Measurements from ENCODE around the gene BAHCC1. TPM values are rescaled to one million over a fixed set of nuclear protein-coding genes. Genes with fewer than 3 reads are reported as not detected.

Gene BAHCC1
- total and polyA plus RNA-seq, 10 of the 15 experiments (the other 5 are each of a cell fraction or from before 2014, with no cell fraction given) = 0.03 to 0.14 (median 0.11) TPM; not detected in 6

DNA sequence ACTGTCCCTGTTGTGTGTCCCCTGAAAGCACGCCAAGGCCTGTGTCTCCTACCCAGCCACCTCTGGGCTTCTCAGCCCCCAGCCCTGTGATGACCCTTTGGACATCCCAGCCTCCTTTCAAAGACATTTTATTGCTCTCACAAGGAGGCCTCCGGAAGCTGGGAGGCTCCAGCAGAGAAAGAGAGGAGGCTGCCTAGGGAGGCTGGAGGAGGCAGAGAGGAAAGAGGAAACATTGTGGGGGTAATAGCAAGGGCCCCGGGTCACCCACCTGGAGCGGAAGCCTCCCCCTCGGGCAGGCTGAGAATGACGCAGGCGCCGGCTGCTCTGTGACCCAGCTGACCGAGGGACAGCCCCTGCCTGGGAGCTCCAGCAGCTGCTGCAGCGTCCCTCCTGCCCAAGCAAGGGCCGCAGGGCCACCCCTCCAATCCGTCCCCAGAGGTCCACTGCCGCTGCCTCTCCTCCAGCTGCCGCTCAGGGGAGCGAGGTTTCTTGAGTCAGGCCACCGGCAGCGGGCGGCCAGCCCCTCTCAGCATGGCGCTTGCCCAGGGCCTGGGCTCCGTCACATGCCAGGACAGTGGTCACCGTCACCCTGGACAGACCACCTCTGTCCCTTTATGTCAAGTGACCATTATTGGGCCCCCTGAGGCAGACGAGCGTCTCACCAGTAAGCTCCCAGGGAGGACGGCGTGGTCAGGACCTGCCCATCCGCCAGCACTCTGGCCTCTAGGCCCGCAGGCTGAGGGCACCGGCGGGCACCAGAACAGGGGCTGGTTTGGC lies 88.0 kb downstream of the BAHCC1 start:
- in situ Hi-C loops (cut with MboI) = loop anchor here (25.0 kb wide), 1 partner anchor 346 kb away; no protein-coding TSS in a partner anchor
- SMC1A ChIA-PET (ENCODE audit: uncharacterized antibody, unreplicated experiment) = interaction anchor here (1.1 to 2.9 kb wide), 3 partner anchors 26 to 192 kb away, joined by 3 to 14 read pairs (median 9); no protein-coding TSS in a partner anchor
- Histone ChIP-seq H2AFZ (ENCODE audit: control insufficient read depth, low read depth, low read length) (no peak overlapping the region), H3K4me2 (ENCODE audit: control insufficient read depth, insufficient read depth) (peak overlapping the region; percentile 93), H3K27ac (ENCODE audit: control insufficient read depth, insufficient read depth) (no peak overlapping the region), H3K4me1 (ENCODE audit: control insufficient read depth, insufficient read depth, low read length) (peaks cover 12% of the 10 kb centered on the region), H3K79me2 (ENCODE audit: control insufficient read depth, insufficient read depth, low read length) (no peaks in the 10 kb centered on the region), H3K27me3 (replicated peaks in 1 of 2; ENCODE audit: control insufficient read depth in 2 of 2, insufficient read depth in 2 of 2, low read length in 1 of 2) (peaks cover 7 to 8% of the 10 kb centered on the region in 2 experiments; a peak in 3 of 4 replicates), H3K9ac (ENCODE audit: control insufficient read depth, insufficient read depth, low read length) (no peak overlapping the region), H4K20me1 (ENCODE audit: control insufficient read depth, insufficient read depth) (no peaks in the 10 kb centered on the region), H3K4me3 (no peak overlapping the region), H3K9me3 (replicated peaks; ENCODE audit: control insufficient read depth, insufficient read depth, low read length) (no peaks in the 10 kb centered on the region), H3K36me3 (ENCODE audit: control insufficient read depth in 2 of 2, insufficient read depth in 2 of 2, low read length in 1 of 2) (no peaks in the 10 kb centered on the region)
- ATAC-seq (peak; percentile 69), FAIRE-seq (no peak), DNase-seq (ENCODE audit: low read depth, low spot score) (no peak)
- CTCF ChIA-PET = interaction anchor here (1.0 to 3.9 kb wide), 6 partner anchors 18 to 232 kb away, joined by 3 to 44 read pairs (median 17); no protein-coding TSS in a partner anchor
- RAD21 ChIA-PET (ENCODE audit: unreplicated experiment) = interaction anchor here (1.1 to 4.2 kb wide), 3 partner anchors 26 to 229 kb away, joined by 3 to 27 read pairs (median 3); no protein-coding TSS in a partner anchor
- intact Hi-C loops (cut with micrococcal nuclease; ENCODE audit: unreplicated experiment) = loop anchor here (5.0 kb wide), 2 partner anchors 341 to 381 kb away; no protein-coding TSS in a partner anchor
- POLR2A ChIA-PET = no interaction called here
- BruUV-seq (replicated peaks) = no TSS peak
- WGBS (ENCODE audit: insufficient coverage, insufficient replicate concordance, low lambda C conversion rate, missing lambda C conversion rate) = 25% methylated on average over 29 of the region's 29 CpGs
- TF ChIP-seq TCF3 (IDR thresholded peaks at IDR 0.05; ENCODE audit: borderline replicate concordance, insufficient read depth, low read depth, low read length) (peak; percentile 93), RUNX3 (IDR thresholded peaks at IDR 0.05; ENCODE audit: low read length) (no peak), TCF12 (IDR thresholded peaks at IDR 0.05; ENCODE audit: low read depth, low read length) (peak; percentile 97), SUZ12 (IDR thresholded peaks at IDR 0.05; ENCODE audit: unreplicated experiment) (no peak), ZNF622 (IDR thresholded peaks at IDR 0.05) (no peak), ATF7 (IDR thresholded peaks at IDR 0.05; ENCODE audit: low read depth) (0 out of 2 replicates have a peak, but pooled peaks have one; percentile 12), ZNF217 (IDR thresholded peaks at IDR 0.05) (no peak), EED (IDR thresholded peaks at IDR 0.05; ENCODE audit: low read depth) (no peak), HDAC6 (IDR thresholded peaks at IDR 0.05; ENCODE audit: unreplicated experiment) (no peak), CBFB (IDR thresholded peaks at IDR 0.05; ENCODE audit: low read depth) (no peak), CBX5 (IDR thresholded peaks at IDR 0.05; ENCODE audit: low read depth) (no peak), FOS (IDR thresholded peaks at IDR 0.05; ENCODE audit: borderline replicate concordance, extremely low read depth, insufficient read length) (no peak), YBX1 (IDR thresholded peaks at IDR 0.05) (no peak), HSF1 (IDR thresholded peaks at IDR 0.05; ENCODE audit: low read depth, low read length) (no peak), WRNIP1 (IDR thresholded peaks at IDR 0.05; ENCODE audit: borderline replicate concordance, low read depth, low read length) (no peak), CREM (IDR thresholded peaks at IDR 0.05; ENCODE audit: low read depth) (peak; percentile 47; the same call in 1 of the 2 replicates), TARDBP (IDR thresholded peaks at IDR 0.05; ENCODE audit: borderline replicate concordance) (no peak), NR2F1 (conservative IDR thresholded peaks at IDR 0.05) (peak; percentile 87), IKZF1 (conservative IDR thresholded peaks at IDR 0.05) (0 out of 2 replicates have a peak, but pooled peaks have one; percentile 24), DPF2 (IDR thresholded peaks at IDR 0.05) (0 out of 2 replicates have a peak, but pooled peaks have one; percentile 23), BHLHE40 (IDR thresholded peaks at IDR 0.05; ENCODE audit: borderline replicate concordance in 1 of 2, low read depth in 2 of 2, low read length in 1 of 2) (0 out of 4 replicates have a peak, but pooled peaks of 1 of the 2 experiments have one; percentile 50), ZNF274 (IDR thresholded peaks at IDR 0.05; ENCODE audit: insufficient read depth, insufficient read length) (no peak)
- TF ChIP-seq, protein P1, sequence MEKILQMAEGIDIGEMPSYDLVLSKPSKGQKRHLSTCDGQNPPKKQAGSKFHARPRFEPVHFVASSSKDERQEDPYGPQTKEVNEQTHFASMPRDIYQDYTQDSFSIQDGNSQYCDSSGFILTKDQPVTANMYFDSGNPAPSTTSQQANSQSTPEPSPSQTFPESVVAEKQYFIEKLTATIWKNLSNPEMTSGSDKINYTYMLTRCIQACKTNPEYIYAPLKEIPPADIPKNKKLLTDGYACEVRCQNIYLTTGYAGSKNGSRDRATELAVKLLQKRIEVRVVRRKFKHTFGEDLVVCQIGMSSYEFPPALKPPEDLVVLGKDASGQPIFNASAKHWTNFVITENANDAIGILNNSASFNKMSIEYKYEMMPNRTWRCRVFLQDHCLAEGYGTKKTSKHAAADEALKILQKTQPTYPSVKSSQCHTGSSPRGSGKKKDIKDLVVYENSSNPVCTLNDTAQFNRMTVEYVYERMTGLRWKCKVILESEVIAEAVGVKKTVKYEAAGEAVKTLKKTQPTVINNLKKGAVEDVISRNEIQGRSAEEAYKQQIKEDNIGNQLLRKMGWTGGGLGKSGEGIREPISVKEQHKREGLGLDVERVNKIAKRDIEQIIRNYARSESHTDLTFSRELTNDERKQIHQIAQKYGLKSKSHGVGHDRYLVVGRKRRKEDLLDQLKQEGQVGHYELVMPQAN (conservative IDR thresholded peaks at IDR 0.05) = 0 out of 2 replicates have a peak, but pooled peaks have one; percentile 25
